IMR-90 (cell line): Measurements from ENCODE around the gene PTGES2. TPM values are rescaled to one million over a fixed set of nuclear protein-coding genes. Genes with fewer than 3 reads are reported as not detected.

ENCODE experiments used
- ATAC-seq: fragments of 200-7000 bp; cut with Tn5 transposase; 2 replicates; pipeline ENCODE4 v1.9.1; 2020; ENCODE audit warnings: low read depth, mild to moderate bottlenecking, moderate library complexity
- BruUV-seq: library from RNA; stranded (reverse); fragments of 400-500 nt; replicated peaks from 2 replicates; lab custom pipeline; 2021; lab: Mats Ljungman, UMichigan
- CTCF ChIA-PET: fragments of 300-600 bp; formaldehyde crosslinking; extraction: SDS; loops from one replicate; lab custom pipeline; 2021; ENCODE audit warnings: antibody characterized with exemption; lab: Yijun Ruan, JAX
- POLR2A ChIA-PET: fragments of 300-600 bp; sonication (Branson Sonifier 250); formaldehyde crosslinking; loops from one replicate; lab custom pipeline; 2022; ENCODE audit warnings: antibody characterized with exemption; ENCODE audit not compliant: unreplicated experiment; lab: Charles Lee
- DNase-seq: peaks from one replicate; pipeline ENCODE4 v3.0.0; 2013
- H2AFZ ChIP-seq: replicated peaks from 2 replicates; pipeline ENCODE3; 2013; ENCODE audit warnings: low read length, mild to moderate bottlenecking; ENCODE audit not compliant: poor library complexity
- H2AK5ac ChIP-seq: 2 replicates; pipeline ENCODE4 v1.6.1; 2013; ENCODE audit warnings: low read depth, low read length, inconsistent platforms
- H2AK9ac ChIP-seq: replicated peaks from 2 replicates; pipeline ENCODE3; 2013; ENCODE audit warnings: mild to moderate bottlenecking, low read depth, low read length, moderate library complexity; ENCODE audit not compliant: poor library complexity
- H2BK120ac ChIP-seq: 2 replicates; pipeline ENCODE4 v1.6.1; 2013; ENCODE audit warnings: low read depth, low read length, inconsistent platforms
- H2BK15ac ChIP-seq: 3 replicates; pipeline ENCODE4 v1.6.1; 2013; ENCODE audit warnings: low read depth, low read length, inconsistent platforms
- H2BK20ac ChIP-seq: 2 replicates; pipeline ENCODE4 v1.6.1; 2013; ENCODE audit warnings: low read depth, mild to moderate bottlenecking, inconsistent platforms, low read length, moderate library complexity
- H2BK5ac ChIP-seq: 2 replicates; pipeline ENCODE4 v1.6.1; 2013; ENCODE audit warnings: mild to moderate bottlenecking, low read depth, low read length, inconsistent platforms; ENCODE audit not compliant: poor library complexity, severe bottlenecking
- H3K14ac ChIP-seq: replicated peaks from 2 replicates; pipeline ENCODE4 v1.6.1; 2013; ENCODE audit warnings: low read depth, low read length, inconsistent platforms
- H3K18ac ChIP-seq: 2 replicates; pipeline ENCODE4 v1.6.1; 2013; ENCODE audit warnings: low read depth, low read length, control low read depth
- H3K23ac ChIP-seq: 2 replicates; pipeline ENCODE4 v1.6.1; 2013; ENCODE audit warnings: low read depth, low read length, inconsistent platforms
- H3K27ac ChIP-seq: 2 replicates; pipeline ENCODE4 v1.5.1; 2013; ENCODE audit warnings: mild to moderate bottlenecking, control low read depth, low read length; ENCODE audit not compliant: insufficient read depth
- H3K27me3 ChIP-seq: 2 replicates; pipeline ENCODE4 v1.6.1; 2013; ENCODE audit warnings: low read length; ENCODE audit not compliant: control insufficient read depth, insufficient read depth
- H3K36me3 ChIP-seq: 2 replicates; pipeline ENCODE4 v1.6.1; 2013; ENCODE audit warnings: low read length, mixed read lengths; ENCODE audit not compliant: control insufficient read depth, insufficient read depth
- H3K4ac ChIP-seq: 2 replicates; pipeline ENCODE4 v1.6.1; 2013; ENCODE audit warnings: low read depth, low read length, inconsistent platforms
- H3K4me1 ChIP-seq: 2 replicates; pipeline ENCODE4 v1.6.1; 2013; ENCODE audit warnings: low read length, mixed read lengths; ENCODE audit not compliant: control insufficient read depth, insufficient read depth
- H3K4me2 ChIP-seq: 2 replicates; pipeline ENCODE4 v1.6.1; 2013; ENCODE audit warnings: low read depth, mild to moderate bottlenecking, control low read depth, low read length, moderate library complexity
- H3K4me3 ChIP-seq: 2 replicates; pipeline ENCODE4 v1.5.1; 2013; ENCODE audit warnings: low read depth, mild to moderate bottlenecking, control low read depth, low read length, moderate library complexity; ENCODE audit not compliant: insufficient read depth
- H3K56ac ChIP-seq: 2 replicates; pipeline ENCODE4 v1.6.1; 2013; ENCODE audit warnings: low read length, inconsistent platforms; ENCODE audit not compliant: insufficient read depth; ENCODE audit errors: extremely low read depth
- H3K79me1 ChIP-seq, 2 experiments: 2 replicates each; pipeline ENCODE4 v1.6.1; 2013; ENCODE audit warnings: low read length in 2 of 2, inconsistent platforms in 1 of 2, low read depth in 1 of 2
- H3K9ac ChIP-seq: 2 replicates; pipeline ENCODE4 v1.6.1; 2013; ENCODE audit warnings: low read depth, low read length, control low read depth
- H3K9me1 ChIP-seq: 2 replicates; pipeline ENCODE4 v1.6.1; 2013; ENCODE audit warnings: low read length, inconsistent platforms; ENCODE audit not compliant: insufficient read depth
- H3K9me3 ChIP-seq: 2 replicates; pipeline ENCODE4 v1.6.1; 2013; ENCODE audit warnings: low read length; ENCODE audit not compliant: control insufficient read depth, insufficient read depth
- H4K20me1 ChIP-seq: 2 replicates; pipeline ENCODE4 v1.6.1; 2013; ENCODE audit warnings: low read length, inconsistent platforms; ENCODE audit not compliant: insufficient read depth
- H4K5ac ChIP-seq: 2 replicates; pipeline ENCODE4 v1.6.1; 2013; ENCODE audit warnings: mild to moderate bottlenecking, low read depth, low read length, control low read depth
- H4K8ac ChIP-seq, 2 experiments: 2 replicates each; pipeline ENCODE4 v1.6.1; 2013; ENCODE audit warnings: low read depth in 2 of 2, low read length in 2 of 2, control low read depth in 1 of 2, inconsistent platforms in 1 of 2
- H4K91ac ChIP-seq: 2 replicates; pipeline ENCODE4 v1.6.1; 2013; ENCODE audit warnings: low read depth, low read length, inconsistent platforms; ENCODE audit not compliant: insufficient read depth
- BHLHE40 ChIP-seq: fragments of 150-350 bp; IDR thresholded peaks from 2 replicates; pipeline ENCODE4 v1.6.1; 2016; ENCODE audit warnings: mild to moderate bottlenecking, low read depth, low read length
- CEBPB ChIP-seq: IDR thresholded peaks from 2 replicates; pipeline ENCODE4 v1.6.1; 2012; ENCODE audit warnings: low read depth, low read length, improper control_type of control experiment
- CHD1 ChIP-seq: IDR thresholded peaks from 2 replicates; pipeline ENCODE4 v1.6.1; 2012; ENCODE audit warnings: low read depth, low read length, improper control_type of control experiment
- ELK1 ChIP-seq: fragments of 150-350 bp; IDR thresholded peaks from 2 replicates; pipeline ENCODE4 v1.6.1; 2016; ENCODE audit warnings: low read depth, mild to moderate bottlenecking, low read length, moderate library complexity, borderline replicate concordance
- FOS ChIP-seq: fragments of 150-350 bp; IDR thresholded peaks from 2 replicates; pipeline ENCODE4 v1.6.1; 2016; ENCODE audit warnings: low read depth, low read length
- MAFK ChIP-seq: IDR thresholded peaks from 2 replicates; pipeline ENCODE4 v1.6.1; 2012; ENCODE audit warnings: low read depth, low read length, improper control_type of control experiment
- MAZ ChIP-seq: IDR thresholded peaks from 2 replicates; pipeline ENCODE4 v1.6.1; 2012; ENCODE audit warnings: low read depth, mild to moderate bottlenecking, low read length, improper control_type of control experiment, moderate library complexity, borderline replicate concordance
- MXI1 ChIP-seq: IDR thresholded peaks from 2 replicates; pipeline ENCODE4 v1.6.1; 2012; ENCODE audit warnings: low read depth, mild to moderate bottlenecking, low read length, moderate library complexity, borderline replicate concordance
- NFE2L2 ChIP-seq: fragments of 150-350 bp; IDR thresholded peaks from 2 replicates; pipeline ENCODE4 v1.6.1; 2016; ENCODE audit warnings: low read depth, mild to moderate bottlenecking, low read length
- POLR2A ChIP-seq: IDR thresholded peaks from 2 replicates; pipeline ENCODE4 v1.6.1; 2012; ENCODE audit warnings: mild to moderate bottlenecking, low read depth, low read length
- RAD21 ChIP-seq: IDR thresholded peaks from 2 replicates; pipeline ENCODE4 v1.6.1; 2012; ENCODE audit warnings: low read length, improper control_type of control experiment
- RCOR1 ChIP-seq: IDR thresholded peaks from 2 replicates; pipeline ENCODE4 v1.6.1; 2012; ENCODE audit warnings: mild to moderate bottlenecking, low read length, improper control_type of control experiment; ENCODE audit not compliant: insufficient replicate concordance
- RFX5 ChIP-seq: IDR thresholded peaks from 2 replicates; pipeline ENCODE4 v1.8.0; 2012; ENCODE audit warnings: low read depth, mild to moderate bottlenecking, low read length, moderate library complexity
- SMC3 ChIP-seq: fragments of 150-350 bp; IDR thresholded peaks from 2 replicates; pipeline ENCODE4 v1.6.1; 2016; ENCODE audit warnings: low read depth, mild to moderate bottlenecking, antibody characterized with exemption, low read length, moderate library complexity
- USF2 ChIP-seq: fragments of 150-350 bp; IDR thresholded peaks from 2 replicates; pipeline ENCODE4 v1.6.1; 2017; ENCODE audit warnings: mild to moderate bottlenecking, antibody characterized with exemption, low read length, low read depth
- WGBS, 2 experiments: methylation state at CpG; one replicate each; pipeline versions ENCODE4 v1.1.5 to v1.1.7; 2013; ENCODE audit warnings: missing lambda C conversion rate in 2 of 2; ENCODE audit not compliant: insufficient read length in 1 of 2; ENCODE audit errors: extremely low coverage in 2 of 2; 5-methylcytosine and 5-hydroxymethylcytosine counted together
- dilution Hi-C: fragments of 300-500 bp; cut with HindIII; formaldehyde crosslinking; loops from one replicate; pipeline ENCODE4 v1.14.3; 2018; ENCODE audit warnings: low sequenced_read_pairs; ENCODE audit not compliant: unreplicated experiment
- in situ Hi-C: fragments of 300-500 bp; cut with MboI; formaldehyde crosslinking; loops from 3 replicates; pipeline ENCODE4 v1.14.3; 2019; ENCODE audit warnings: low sequenced_read_pairs, inconsistent platforms, mixed read lengths
- intact Hi-C: fragments of 100-400 bp; cut with micrococcal nuclease; formaldehyde crosslinking; loops from 2 replicates; pipeline ENCODE4 v1.10.0; 2022
- polyA plus RNA-seq, 3 experiments: library from polyadenylated mRNA; depleted of rRNA; stranded (reverse); fragments of >200 nt; gene quantifications; 2 replicates each; pipeline ENCODE4 v1.2.3, GENCODE V29; 2012; ENCODE audit warnings: low replicate concordance in 1 of 3
- total RNA-seq: library from RNA; depleted of rRNA; stranded (reverse); fragments of >200 nt; gene quantifications from 2 replicates; pipeline ENCODE4 v1.2.3, GENCODE V29; 2012
- TF ChIP-seq, protein P1 (sequence below): conservative IDR thresholded peaks from 2 replicates; pipeline ENCODE4 v1.5.1; 2012; ENCODE audit warnings: mild to moderate bottlenecking, low read depth, low read length, improper control_type of control experiment

Gene PTGES2
- total and polyA plus RNA-seq, 2 of the 4 experiments (the other 2 are of a cell fraction): 100 to 107 TPM

- intact Hi-C loops: loop anchor here (1.0 to 5.0 kb wide), 2 partner anchors 117 to 141 kb away; no protein-coding TSS in a partner anchor
- dilution Hi-C loops: no loop called here
Measured at GRCh38 chr9:128084746-128085145, 42.8 kb downstream of the PTGES2 start.

More at GRCh38 chr9:128084746-128085145, 42.8 kb downstream of the PTGES2 start:
- H3K4me2 ChIP-seq: no peak overlapping the region
- H3K9me1 ChIP-seq: peaks cover 5% of the 10 kb centered on the region
- WGBS, 2 experiments: no CpG with 5 or more reads among the region's 4 CpGs
- peaks cover 7% of the 10 kb centered on the region; the same call in 1 of the 2 replicates for H4K20me1 ChIP-seq
- H2AK5ac ChIP-seq: no peak overlapping the region
- H3K4me3 ChIP-seq: no peak overlapping the region
- no peak for TF ChIP-seq SMC3
- TF ChIP-seq MAFK: no peak
- TF ChIP-seq RAD21: no peak
- TF ChIP-seq, protein P1, sequence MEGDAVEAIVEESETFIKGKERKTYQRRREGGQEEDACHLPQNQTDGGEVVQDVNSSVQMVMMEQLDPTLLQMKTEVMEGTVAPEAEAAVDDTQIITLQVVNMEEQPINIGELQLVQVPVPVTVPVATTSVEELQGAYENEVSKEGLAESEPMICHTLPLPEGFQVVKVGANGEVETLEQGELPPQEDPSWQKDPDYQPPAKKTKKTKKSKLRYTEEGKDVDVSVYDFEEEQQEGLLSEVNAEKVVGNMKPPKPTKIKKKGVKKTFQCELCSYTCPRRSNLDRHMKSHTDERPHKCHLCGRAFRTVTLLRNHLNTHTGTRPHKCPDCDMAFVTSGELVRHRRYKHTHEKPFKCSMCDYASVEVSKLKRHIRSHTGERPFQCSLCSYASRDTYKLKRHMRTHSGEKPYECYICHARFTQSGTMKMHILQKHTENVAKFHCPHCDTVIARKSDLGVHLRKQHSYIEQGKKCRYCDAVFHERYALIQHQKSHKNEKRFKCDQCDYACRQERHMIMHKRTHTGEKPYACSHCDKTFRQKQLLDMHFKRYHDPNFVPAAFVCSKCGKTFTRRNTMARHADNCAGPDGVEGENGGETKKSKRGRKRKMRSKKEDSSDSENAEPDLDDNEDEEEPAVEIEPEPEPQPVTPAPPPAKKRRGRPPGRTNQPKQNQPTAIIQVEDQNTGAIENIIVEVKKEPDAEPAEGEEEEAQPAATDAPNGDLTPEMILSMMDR: no peak
- TF ChIP-seq MXI1: no peak
- no peak for TF ChIP-seq CEBPB
- no peak for TF ChIP-seq CHD1
- TF ChIP-seq RFX5: no peak
- TF ChIP-seq POLR2A: no peak
- no peak for TF ChIP-seq ELK1
- TF ChIP-seq RCOR1: no peak
- no peak for TF ChIP-seq NFE2L2
- TF ChIP-seq MAZ: no peak
- no peak for TF ChIP-seq FOS
- no peak for TF ChIP-seq BHLHE40
- no peak for TF ChIP-seq USF2
- H2BK5ac ChIP-seq: no peak overlapping the region
- in situ Hi-C loops: no loop called here
- no peaks in the 10 kb centered on the region for H3K9me3 ChIP-seq
- no peaks in the 10 kb centered on the region for H3K27me3 ChIP-seq
- H3K18ac ChIP-seq: no peak overlapping the region
- no peak overlapping the region for H2BK20ac ChIP-seq
- BruUV-seq: no TSS peak
- no peak for ATAC-seq
- peaks cover 16 to 70% of the 10 kb centered on the region in 2 experiments for H3K79me1 ChIP-seq
- H3K23ac ChIP-seq: no peak overlapping the region
- no peak overlapping the region for H4K5ac ChIP-seq
- H4K8ac ChIP-seq: no peak overlapping the region
- H3K4ac ChIP-seq: no peak overlapping the region
- H3K27ac ChIP-seq: no peak overlapping the region
- ChIA-PET POLR2A (no interaction called here), CTCF (interaction anchor here (0.6 kb wide), 1 partner anchor 141 kb away, joined by 3 read pairs; no protein-coding TSS in a partner anchor)
- H2BK15ac ChIP-seq: no peak overlapping the region
- peaks cover 19% of the 10 kb centered on the region for H3K4me1 ChIP-seq
- H2BK120ac ChIP-seq: no peak overlapping the region
- H3K56ac ChIP-seq: no peak overlapping the region
- no peak overlapping the region for H3K14ac ChIP-seq
- H3K36me3 ChIP-seq: no peaks in the 10 kb centered on the region
- H2AFZ ChIP-seq: no peak overlapping the region
- no peak overlapping the region for H2AK9ac ChIP-seq
- no peak overlapping the region for H4K91ac ChIP-seq
- peak; percentile 71 for DNase-seq
- H3K9ac ChIP-seq: no peak overlapping the region
